Measurements from ENCODE around the gene ACOT12.

DNA sequence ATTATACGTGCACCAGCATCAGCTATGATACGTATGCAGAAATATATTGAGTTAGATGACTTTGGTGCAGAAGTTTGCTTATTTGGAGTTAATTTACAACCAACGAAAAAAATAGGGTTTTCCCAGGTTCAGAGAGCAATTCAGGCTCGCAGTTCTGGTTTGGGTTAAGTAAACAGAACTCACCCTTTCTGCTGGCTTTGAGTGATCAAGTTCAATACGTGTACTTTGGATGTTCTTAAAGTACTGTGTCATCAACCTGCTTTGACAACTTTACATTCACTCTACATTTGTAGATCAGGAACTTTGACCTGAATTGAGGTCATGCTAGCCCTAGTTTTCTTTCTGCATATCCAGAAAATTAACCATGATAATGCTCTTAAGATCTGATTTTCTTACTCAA, 40.7 kb downstream of the ACOT12 start:
- TF ChIP-seq CTCF (IDR thresholded peaks at IDR 0.05) (no peak), POLR2A (IDR thresholded peaks at IDR 0.05) (no peak)

Measured in thyroid gland (tissue), 4 donors.